Measurements from ENCODE around the gene DNAJC1.

- TF ChIP-seq, protein P1, sequence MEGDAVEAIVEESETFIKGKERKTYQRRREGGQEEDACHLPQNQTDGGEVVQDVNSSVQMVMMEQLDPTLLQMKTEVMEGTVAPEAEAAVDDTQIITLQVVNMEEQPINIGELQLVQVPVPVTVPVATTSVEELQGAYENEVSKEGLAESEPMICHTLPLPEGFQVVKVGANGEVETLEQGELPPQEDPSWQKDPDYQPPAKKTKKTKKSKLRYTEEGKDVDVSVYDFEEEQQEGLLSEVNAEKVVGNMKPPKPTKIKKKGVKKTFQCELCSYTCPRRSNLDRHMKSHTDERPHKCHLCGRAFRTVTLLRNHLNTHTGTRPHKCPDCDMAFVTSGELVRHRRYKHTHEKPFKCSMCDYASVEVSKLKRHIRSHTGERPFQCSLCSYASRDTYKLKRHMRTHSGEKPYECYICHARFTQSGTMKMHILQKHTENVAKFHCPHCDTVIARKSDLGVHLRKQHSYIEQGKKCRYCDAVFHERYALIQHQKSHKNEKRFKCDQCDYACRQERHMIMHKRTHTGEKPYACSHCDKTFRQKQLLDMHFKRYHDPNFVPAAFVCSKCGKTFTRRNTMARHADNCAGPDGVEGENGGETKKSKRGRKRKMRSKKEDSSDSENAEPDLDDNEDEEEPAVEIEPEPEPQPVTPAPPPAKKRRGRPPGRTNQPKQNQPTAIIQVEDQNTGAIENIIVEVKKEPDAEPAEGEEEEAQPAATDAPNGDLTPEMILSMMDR (IDR thresholded peaks at IDR 0.05; ENCODE audit: low read length), result peak; percentile 59
- no peak for TF ChIP-seq EZH2 (IDR thresholded peaks at IDR 0.05; ENCODE audit: borderline replicate concordance, low read length)
Measured at GRCh38 chr10:21993360-21994001, 10.0 kb downstream of the DNAJC1 start.
